Dermis blood vessel endothelial cell (primary cell): Measurements from ENCODE around the gene WDR91. TPM values are rescaled to one million over a fixed set of nuclear protein-coding genes. Genes with fewer than 3 reads are reported as not detected.

ENCODE experiments used
- DNase-seq: peaks from one replicate; pipeline ENCODE4 v3.0.0; 2010
- total RNA-seq: library from RNA; depleted of rRNA; stranded (reverse); fragments of >200 nt; gene quantifications from 2 replicates; pipeline ENCODE4 v1.2.3, GENCODE V29; 2014

Gene WDR91
- total RNA-seq, 1 donor from 2014 or later = 5.3 TPM

DNA sequence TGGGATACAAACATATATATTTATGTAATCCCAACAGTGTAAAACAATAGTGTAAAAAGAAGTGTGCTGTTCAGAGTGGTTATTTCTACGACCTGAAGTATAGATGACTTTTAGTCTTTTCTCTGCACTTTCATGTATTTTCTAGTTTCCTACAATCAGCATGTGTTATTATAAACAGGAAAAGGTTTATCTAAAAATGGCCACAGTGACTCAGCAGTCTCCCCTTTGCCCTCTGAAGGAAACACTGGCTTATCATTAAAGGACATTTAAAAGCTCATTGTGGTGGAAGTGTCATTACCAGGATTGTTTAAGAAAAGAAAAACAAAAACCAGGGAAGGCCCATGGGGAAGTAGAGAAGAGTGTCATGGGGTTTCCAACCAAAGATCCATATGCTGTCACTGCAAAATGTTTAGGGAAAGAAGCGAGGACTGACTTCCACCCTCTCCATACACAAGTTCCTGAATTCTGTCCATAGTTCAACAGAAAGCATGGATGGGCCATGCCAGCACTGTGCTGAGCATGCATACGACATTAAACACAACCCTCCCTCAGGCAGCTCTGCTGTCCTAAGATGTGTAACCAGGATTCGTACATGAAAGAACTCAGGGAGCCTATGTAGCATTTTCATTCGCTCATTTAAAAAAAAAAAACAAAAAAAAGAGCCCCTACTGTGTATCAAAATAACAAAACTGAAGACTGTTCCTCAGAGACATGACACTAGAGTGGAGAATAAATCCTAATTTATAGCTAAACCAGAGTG is 51.0 kb downstream of the WDR91 start:
- peak; percentile 89 for DNase-seq

DNA sequence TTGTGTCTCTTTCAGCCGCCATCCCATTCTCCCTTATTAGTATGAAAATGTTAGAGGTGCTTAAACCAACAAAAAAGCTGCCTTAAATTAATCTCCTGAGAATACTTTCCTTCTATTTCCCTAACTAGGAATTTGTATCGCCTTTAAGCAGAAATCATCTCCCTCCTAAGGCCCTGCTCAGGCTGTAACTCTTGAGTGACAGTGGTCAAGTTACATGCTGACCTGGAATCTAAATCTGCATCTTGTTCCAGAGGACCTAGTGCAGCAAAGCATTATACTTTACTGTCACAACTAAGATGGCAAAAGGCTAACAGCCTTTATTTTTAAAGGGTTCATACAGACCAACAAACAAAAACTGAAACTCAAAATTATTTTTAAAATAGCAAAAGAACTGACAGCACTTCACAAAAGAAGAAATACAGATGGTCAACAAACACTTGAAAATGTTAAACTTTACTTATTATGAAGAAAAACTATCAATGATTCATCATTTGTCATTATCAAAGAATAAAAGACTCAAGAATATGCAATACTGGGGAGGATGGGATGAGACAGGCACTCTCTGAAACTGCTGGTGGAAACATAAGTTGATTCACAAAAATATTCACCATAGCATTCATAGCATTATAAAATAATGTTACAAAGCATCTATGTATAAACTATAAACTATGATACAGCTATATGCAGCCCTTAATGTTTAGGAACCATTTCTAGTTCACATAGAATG is 51.8 kb downstream of the WDR91 start:
- peak; percentile 28 for DNase-seq

DNA sequence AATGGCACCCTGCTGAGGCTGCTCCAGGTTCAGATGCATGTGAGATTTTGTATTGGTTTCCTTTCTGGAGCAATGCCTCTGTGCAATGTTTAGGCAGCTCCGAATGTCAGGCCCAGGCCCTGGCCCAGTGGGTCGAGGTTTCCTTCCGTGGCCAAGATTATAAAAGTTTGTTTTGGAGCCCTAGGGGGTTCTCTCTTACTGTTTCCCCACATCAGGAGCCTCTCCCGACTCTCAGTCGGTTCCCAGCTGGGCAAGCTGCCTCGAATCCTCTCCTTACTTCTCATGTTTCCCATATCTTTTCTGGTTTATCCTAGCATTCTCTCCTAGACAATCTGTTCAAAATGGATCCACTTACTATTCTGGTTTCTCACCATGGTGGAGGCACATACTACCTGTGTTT is 52.5 kb downstream of the WDR91 start:
- no peak for DNase-seq

DNA sequence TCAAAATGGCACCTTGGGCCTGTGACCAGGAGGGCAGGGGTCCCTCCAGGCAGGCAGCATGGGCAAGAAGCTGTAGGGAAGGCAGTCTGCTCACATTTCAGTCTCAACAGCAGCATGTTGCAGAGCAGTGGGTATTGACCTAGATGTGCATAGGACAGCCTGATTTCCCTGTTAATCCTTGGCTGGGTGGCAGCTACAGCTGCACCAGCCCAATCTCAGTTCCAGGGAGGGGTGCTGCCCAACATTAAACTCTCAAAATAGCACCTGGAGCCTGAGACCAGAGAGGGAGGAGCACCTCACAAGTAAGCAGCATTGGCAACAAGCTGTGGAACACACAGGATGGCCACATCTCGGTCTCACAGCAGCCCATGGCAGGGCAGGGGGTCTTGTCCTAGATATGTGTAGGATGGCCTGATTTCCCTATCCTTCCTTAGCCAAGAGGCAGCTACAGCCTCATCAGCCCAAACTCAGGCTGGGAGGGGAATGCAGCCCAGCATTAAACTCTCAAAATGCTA is 53.1 kb downstream of the WDR91 start:
- DNase-seq = no peak

DNA sequence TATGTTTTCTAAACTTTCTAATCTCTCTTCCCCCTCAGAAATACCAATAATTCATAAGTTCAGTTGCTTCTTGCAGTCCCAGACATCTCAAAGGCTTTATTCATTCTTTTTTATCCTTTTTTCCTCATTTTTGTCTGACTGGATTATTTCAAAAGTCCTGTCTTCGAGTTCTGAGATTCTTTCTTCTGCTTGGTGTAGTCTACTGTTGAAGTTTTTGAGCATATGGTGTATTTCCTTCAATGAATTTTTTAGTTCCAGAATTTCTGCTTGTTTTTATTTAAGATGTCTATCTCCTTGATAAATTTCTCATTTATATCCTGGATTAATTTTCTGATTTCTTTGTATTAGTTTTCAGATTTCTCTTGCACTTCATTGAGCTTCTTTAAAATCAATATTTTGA is 55.0 kb downstream of the WDR91 start:
- DNase-seq = no peak

DNA sequence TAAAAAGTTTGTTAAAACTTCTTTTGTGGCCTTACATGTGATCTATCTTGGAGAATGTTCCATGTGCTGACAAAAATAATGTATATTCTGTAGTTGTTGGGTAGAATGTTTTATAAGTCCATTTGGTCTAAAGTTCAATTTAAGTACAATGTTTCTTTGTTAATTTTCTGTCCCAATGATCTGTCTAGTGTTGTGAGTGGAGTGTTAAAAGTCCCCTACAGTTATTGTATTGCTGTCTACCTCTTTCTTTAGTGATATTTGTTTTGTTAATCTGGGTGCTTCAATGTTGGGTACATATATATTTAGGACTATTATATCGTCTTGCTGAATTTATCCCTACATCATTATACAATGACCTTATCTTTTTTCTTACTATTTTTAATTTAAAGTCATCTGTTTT is 56.6 kb downstream of the WDR91 start:
- DNase-seq = no peak

DNA sequence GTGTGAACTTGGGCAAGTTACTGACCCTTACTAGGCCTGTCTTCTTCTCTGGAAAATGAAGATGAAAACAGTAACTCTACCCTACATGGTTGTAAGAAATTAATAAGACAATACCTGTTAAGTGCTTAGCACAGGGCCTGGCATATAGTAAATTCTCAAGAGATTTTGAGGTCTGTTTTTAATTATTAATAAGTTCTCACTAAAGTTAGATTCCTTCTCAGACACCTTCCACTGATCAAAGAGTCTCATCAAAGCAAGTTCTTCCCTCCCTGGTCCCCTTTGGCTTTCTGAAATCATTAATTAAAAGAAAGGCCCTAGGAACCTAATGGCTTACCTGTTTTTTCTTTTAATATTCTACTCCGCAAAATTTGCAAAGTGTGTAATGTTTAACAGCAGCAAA is 58.9 kb downstream of the WDR91 start:
- no peak for DNase-seq

DNA sequence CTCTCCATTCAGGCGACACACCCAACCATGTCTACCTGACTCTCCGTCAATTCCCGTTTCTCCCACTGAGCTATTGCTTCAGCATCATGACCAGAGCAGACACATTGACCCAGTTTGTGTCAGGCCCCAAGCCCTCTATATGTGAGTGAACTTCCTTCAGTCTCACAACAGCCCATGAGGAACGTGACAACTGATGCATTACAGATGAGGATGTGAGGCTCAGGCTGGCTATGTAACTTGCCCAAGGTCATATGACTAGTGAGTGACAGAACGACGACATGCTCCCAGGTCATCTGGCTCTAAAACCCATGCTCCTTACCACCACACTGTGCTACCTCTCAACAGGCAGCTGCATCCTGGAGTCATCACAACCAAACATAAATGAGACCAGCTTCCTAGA is 59.8 kb downstream of the WDR91 start:
- DNase-seq = peak; percentile 55

DNA sequence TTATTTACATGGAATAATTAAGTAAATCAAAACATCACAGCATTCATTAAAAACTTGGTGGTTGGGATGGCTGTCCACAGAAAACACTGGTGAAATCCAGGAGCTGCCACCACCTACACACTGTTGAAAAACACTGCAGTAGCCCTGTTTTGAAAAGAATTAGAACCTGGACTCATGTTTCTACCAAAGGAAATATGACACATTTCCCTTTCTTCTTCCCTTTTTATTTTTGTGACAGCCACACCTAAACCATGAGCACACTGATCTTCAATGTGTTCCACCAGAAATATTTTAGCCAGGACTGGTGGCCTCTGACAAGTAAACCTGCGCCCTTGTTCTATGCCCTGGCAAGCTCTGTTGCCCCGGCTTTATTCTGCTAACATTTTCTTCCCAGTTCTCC is 60.2 kb downstream of the WDR91 start:
- DNase-seq = no peak

DNA sequence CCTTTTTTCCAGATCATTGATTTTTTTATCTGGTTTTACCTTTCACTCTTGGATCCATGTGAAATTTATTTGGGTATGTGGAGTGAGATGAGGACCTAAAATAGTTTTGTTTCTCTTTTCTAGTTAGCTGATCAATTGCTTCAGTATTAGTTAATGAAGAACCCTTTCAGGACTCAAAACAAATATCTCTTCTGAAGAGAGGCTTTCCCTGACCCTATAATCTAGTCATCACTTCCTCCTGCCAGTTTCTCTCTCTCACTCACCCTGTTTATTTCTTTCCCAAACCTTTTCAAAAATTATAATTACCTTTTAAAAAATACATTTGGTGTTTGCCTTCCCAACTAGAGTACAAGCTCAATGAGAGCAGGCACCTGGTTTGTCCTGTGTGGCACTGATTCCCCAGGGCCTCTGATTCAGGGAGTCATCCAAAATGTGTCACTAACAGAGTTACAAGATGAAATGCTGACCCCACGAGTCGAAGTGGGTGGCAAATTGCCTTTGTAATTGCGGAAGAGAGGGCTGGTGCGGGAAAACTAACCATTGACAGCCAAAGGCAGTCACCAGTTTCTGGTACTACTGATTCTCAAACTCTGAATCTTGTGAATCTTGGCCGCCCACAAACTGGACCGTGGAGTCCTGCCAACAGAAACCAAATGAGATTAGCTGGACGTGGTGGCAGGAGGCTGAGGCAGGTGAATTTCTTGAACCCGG is 61.1 kb downstream of the WDR91 start:
- DNase-seq = no peak

DNA sequence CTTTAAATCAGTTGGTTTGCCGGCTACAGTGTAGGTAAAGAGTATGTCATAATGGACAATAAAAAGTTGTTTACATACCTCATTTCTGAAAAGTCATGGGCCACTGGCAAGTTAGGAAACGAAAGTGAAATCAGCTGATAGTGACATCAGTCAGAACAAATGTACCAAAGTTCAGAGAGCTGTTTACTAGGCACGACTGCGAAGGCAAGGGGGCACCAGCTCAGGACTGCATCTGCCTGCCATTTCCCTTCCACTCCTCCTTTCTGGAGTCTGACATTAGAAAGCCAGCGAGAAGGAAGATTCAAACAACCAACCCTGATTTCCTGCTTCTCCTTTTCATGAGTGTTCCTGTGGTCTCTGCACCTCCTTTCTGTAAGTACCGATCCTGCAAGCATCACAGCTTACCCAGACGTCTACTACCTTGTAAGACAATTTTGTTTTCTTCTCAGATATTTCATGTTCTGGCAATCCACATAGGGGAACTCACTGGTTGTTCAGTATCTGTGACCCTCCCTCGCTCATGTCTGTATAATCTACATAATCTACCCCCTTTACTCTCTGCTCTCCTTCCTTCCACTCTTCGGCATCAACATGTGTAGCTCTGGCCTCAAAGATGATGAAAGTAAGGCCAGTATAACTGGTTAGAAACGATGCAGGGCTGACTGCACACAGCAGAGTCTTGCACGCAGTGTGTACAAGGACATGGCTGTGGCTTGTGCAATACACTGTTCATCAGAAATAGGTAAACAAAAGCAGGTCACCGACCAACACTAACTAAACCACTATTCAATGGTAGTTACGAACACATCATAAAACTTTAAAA is 63.2 kb downstream of the WDR91 start, which contains the start of gene TMEM140:
Gene TMEM140 (plus strand): TSS at position 174 of the 823 bp plus-strand sequence. CDS start 16,370 bp downstream, outside the sequence.
- DNase-seq = peak; percentile 82

DNA sequence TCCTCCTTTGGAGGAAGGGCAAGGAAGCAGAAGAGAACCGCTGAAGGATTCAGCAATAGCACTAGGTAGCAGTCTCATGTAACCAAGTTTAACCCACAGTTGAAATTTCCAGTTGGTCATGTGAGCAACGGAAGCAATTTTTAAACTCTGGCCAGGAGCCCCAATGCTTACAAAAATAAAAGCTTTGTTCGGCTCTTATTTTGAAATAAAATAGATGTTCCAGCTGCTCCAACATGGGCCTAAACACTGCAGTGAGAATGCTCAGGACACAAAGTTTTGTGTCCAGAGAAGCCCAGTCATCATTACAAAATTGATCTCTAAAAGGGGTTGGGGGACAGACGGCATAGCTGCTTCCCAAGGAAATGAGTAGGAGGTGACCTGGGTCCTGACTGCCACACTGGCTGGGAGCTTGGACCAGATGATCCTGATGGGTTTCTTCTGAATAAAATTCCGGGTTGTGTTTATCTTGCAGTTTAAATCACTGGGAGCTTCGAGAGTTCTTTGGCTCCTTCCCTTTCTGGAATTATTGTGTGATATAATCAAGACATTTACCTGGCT is 63.9 kb downstream of the WDR91 start:
- DNase-seq = peak; percentile 64

DNA sequence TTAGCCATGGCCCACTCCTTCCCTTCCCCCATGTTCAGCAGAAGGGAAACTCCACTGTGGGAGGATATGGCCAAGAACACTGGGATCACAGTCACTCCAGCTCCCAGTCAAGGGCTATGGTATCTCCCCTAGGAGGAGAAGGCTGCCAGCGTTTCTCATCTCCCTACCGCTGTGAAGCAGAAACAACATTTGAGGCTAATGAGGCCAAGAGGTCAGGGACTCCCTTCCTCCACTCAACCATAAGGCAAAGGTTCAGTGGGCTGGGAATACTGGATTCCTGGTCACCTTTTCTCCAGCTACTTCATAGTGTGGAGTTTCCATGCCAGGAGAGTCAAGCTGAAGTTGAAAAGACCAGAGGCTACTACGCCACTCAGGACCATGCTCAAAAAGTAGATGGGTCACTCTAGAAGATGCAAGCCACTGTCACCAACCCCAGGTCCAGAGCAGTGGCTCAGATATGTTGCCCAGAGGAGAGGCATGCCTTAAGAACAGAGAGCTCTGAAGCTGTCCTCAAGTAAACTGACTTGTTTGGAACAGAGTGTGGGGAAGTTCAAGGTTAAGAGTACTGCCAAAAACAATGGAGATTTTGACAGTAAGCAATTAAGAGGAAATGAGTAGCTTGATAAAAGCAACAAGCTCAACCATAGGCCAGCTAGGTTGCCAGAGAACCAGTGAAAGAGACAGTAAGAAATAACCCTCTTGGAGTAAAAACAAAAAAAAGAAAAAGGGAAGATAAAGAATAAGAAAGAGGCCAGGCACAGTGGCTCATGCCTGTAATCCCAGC is 67.2 kb downstream of the WDR91 start:
- peak; percentile 80 for DNase-seq

Other genes starting within 250 kb of the WDR91 start
- 1.6 and 1.7 TPM in 2 replicates for gene AGBL3, start 225.0 kb downstream of the WDR91 start, total RNA-seq
- 40.7 and 76.1 TPM in 2 replicates for gene TMEM140, start 63.5 kb downstream of the WDR91 start, total RNA-seq
- 20.8 and 29.5 TPM in 2 replicates for gene CYREN, start 40.8 kb downstream of the WDR91 start, total RNA-seq
- gene STRA8, start 22.3 kb upstream of the WDR91 start, total RNA-seq = not detected in 2 replicates